Measurements from ENCODE around the gene HEATR5B.

- TF ChIP-seq POLR2A (IDR thresholded peaks at IDR 0.05; ENCODE audit: low read depth, low read length) (no peak), POLR2AphosphoS5 (IDR thresholded peaks at IDR 0.05; ENCODE audit: low read depth, low read length) (no peak)
Observed at GRCh38 chr2:37059841-37060240, 24.3 kb downstream of the HEATR5B start.
